ENCODE data around the gene C1QTNF5.

Gene C1QTNF5

GRCh38 chr11:119368121-119369034 lies 27.7 kb upstream of the C1QTNF5 start:
- H3K9ac ChIP-seq: peak overlapping the region in 3 of 11 experiments; percentile 13 to 16 (median 15); a peak in 2 of 22 replicates
- H3K9me3 ChIP-seq (replicated peaks in 1 of 11): no peaks in the 10 kb centered on the region
- peak overlapping the region; percentile 37 to 74 (median 62) for H3K4me2 ChIP-seq
- peak overlapping the region in 1 of 11 experiments; percentile 31; a peak in 1 of 22 replicates for H3K27ac ChIP-seq
- H3K36me3 ChIP-seq: no peaks in the 10 kb centered on the region
- peaks cover 7 to 21% (median 14%) of the 10 kb centered on the region in 11 experiments; a peak in 21 of 22 replicates for H3K27me3 ChIP-seq
- H3K4me1 ChIP-seq: peaks cover 37 to 85% (median 74%) of the 10 kb centered on the region in 10 experiments
- peaks cover 0 to 2% (median 0%) of the 10 kb centered on the region in 11 experiments; a peak in 2 of 22 replicates for H4K20me1 ChIP-seq
- no peak for TF ChIP-seq Cebpa-rat (IDR thresholded peaks at IDR 0.05)
- H3K4me3 ChIP-seq: no peak overlapping the region

GRCh38 chr11:119367661-119368120 lies 27.0 kb upstream of the C1QTNF5 start:
- Histone ChIP-seq H3K4me2 (peak overlapping the region; percentile 37 to 74 (median 62)), H3K27me3 (peaks cover 13 to 28% (median 21%) of the 10 kb centered on the region in 11 experiments; a peak in 21 of 22 replicates), H3K4me3 (no peak overlapping the region), H3K9me3 (replicated peaks in 1 of 11) (no peaks in the 10 kb centered on the region), H3K27ac (peak overlapping the region in 1 of 11 experiments; percentile 31; a peak in 1 of 22 replicates), H3K4me1 (peaks cover 44 to 89% (median 77%) of the 10 kb centered on the region in 10 experiments), H3K9ac (0 out of 22 replicates have a peak overlapping the region, but pooled peaks of 2 of the 11 experiments have one; percentile 16 to 24), H3K36me3 (no peaks in the 10 kb centered on the region), H4K20me1 (peaks cover 0 to 9% (median 0%) of the 10 kb centered on the region in 11 experiments; a peak in 3 of 22 replicates)
- no peak for TF ChIP-seq Cebpa-rat (IDR thresholded peaks at IDR 0.05)

GRCh38 chr11:119366690-119367620 lies 26.3 kb upstream of the C1QTNF5 start:
- no peaks in the 10 kb centered on the region for H3K36me3 ChIP-seq
- H3K27me3 ChIP-seq: peaks cover 13 to 29% (median 24%) of the 10 kb centered on the region in 11 experiments; a peak in 21 of 22 replicates
- H4K20me1 ChIP-seq: peaks cover 0 to 11% (median 0%) of the 10 kb centered on the region in 11 experiments; a peak in 3 of 22 replicates
- H3K27ac ChIP-seq: no peak overlapping the region
- peaks cover 52 to 93% (median 80%) of the 10 kb centered on the region in 10 experiments for H3K4me1 ChIP-seq
- peak overlapping the region; percentile 37 to 74 (median 62); a peak in 20 of 22 replicates for H3K4me2 ChIP-seq
- no peaks in the 10 kb centered on the region for H3K9me3 ChIP-seq (replicated peaks in 1 of 11)
- 0 out of 22 replicates have a peak overlapping the region, but pooled peaks of 1 of the 11 experiments have one; percentile 24 for H3K9ac ChIP-seq
- no peak overlapping the region for H3K4me3 ChIP-seq
- no peak for TF ChIP-seq Cebpa-rat (IDR thresholded peaks at IDR 0.05)

- no peak overlapping the region for H3K4me3 ChIP-seq
- peaks cover 70 to 93% (median 82%) of the 10 kb centered on the region in 10 experiments for H3K4me1 ChIP-seq
Measured at GRCh38 chr11:119365071-119365591, 24.4 kb upstream of the C1QTNF5 start.

GRCh38 chr11:119363851-119364590 lies 23.3 kb upstream of the C1QTNF5 start:
- H3K4me3 ChIP-seq: peak overlapping the region; percentile 42 to 67 (median 52); a peak in 19 of 20 replicates
- H3K36me3 ChIP-seq: 0 out of 22 replicates have a peak, but pooled peaks cover 0 to 4% (median 0%) of the 10 kb centered on the region in 11 experiments
- peak overlapping the region; percentile 67 to 89 (median 81) for H3K4me2 ChIP-seq
- H3K9me3 ChIP-seq (replicated peaks in 1 of 11): no peaks in the 10 kb centered on the region
- H3K27me3 ChIP-seq: peaks cover 13 to 29% (median 24%) of the 10 kb centered on the region in 11 experiments; a peak in 21 of 22 replicates
- peak overlapping the region in 2 of 11 experiments; percentile 25 to 48; a peak in 5 of 22 replicates for H3K27ac ChIP-seq
- H3K9ac ChIP-seq: peak overlapping the region in 10 of 11 experiments; percentile 46 to 71 (median 65); a peak in 18 of 22 replicates
- no peak for TF ChIP-seq Cebpa-rat (IDR thresholded peaks at IDR 0.05)
- H4K20me1 ChIP-seq: peaks cover 0 to 11% (median 0%) of the 10 kb centered on the region in 11 experiments; a peak in 3 of 22 replicates
- peaks cover 81 to 97% (median 87%) of the 10 kb centered on the region in 10 experiments for H3K4me1 ChIP-seq

More at GRCh38 chr11:119365071-119365591, 24.4 kb upstream of the C1QTNF5 start:
- TF ChIP-seq Cebpa-rat (IDR thresholded peaks at IDR 0.05): no peak
- H4K20me1 ChIP-seq: peaks cover 0 to 11% (median 0%) of the 10 kb centered on the region in 11 experiments; a peak in 3 of 22 replicates
- no peaks in the 10 kb centered on the region for H3K36me3 ChIP-seq
- no peaks in the 10 kb centered on the region for H3K9me3 ChIP-seq (replicated peaks in 1 of 11)
- no peak overlapping the region; a peak in 1 of 22 replicates for H3K27ac ChIP-seq
- H3K4me2 ChIP-seq: peak overlapping the region; percentile 67 to 89 (median 81)
- H3K27me3 ChIP-seq: peaks cover 13 to 29% (median 24%) of the 10 kb centered on the region in 11 experiments; a peak in 21 of 22 replicates
- peak overlapping the region in 1 of 11 experiments; percentile 8; a peak in 1 of 22 replicates for H3K9ac ChIP-seq

- Histone ChIP-seq H3K9ac (peak overlapping the region in 5 of 11 experiments; percentile 64 to 71 (median 67); a peak in 5 of 22 replicates), H3K4me3 (peak overlapping the region; percentile 42 to 67 (median 52); a peak in 18 of 20 replicates), H3K27ac (no peak overlapping the region)
Measured at GRCh38 chr11:119363081-119363850, 22.6 kb upstream of the C1QTNF5 start.

More at GRCh38 chr11:119363081-119363850, 22.6 kb upstream of the C1QTNF5 start:
- TF ChIP-seq Cebpa-rat (IDR thresholded peaks at IDR 0.05): no peak
- Histone ChIP-seq H3K4me1 (peaks cover 77 to 97% (median 83%) of the 10 kb centered on the region in 10 experiments), H3K36me3 (0 out of 22 replicates have a peak, but pooled peaks cover 0 to 7% (median 0%) of the 10 kb centered on the region in 11 experiments), H3K9me3 (replicated peaks in 1 of 11) (no peaks in the 10 kb centered on the region), H3K4me2 (peak overlapping the region; percentile 67 to 89 (median 81)), H4K20me1 (peaks cover 0 to 11% (median 0%) of the 10 kb centered on the region in 11 experiments; a peak in 3 of 22 replicates), H3K27me3 (peaks cover 13 to 29% (median 24%) of the 10 kb centered on the region in 11 experiments; a peak in 21 of 22 replicates)

Data from BLaER1 treated with 17β-estradiol and CSF1 and Interleukin-3, amounts not matched to agents 10 nM and 100 nM (cell line).